Measurements from ENCODE around the gene PYGM.

PYGM gene

GRCh38 chr11:64753380-64754123 lies 6.2 kb downstream of the PYGM start:
- DNase-seq (ENCODE audit: low read depth, low spot score): no peak

DNA sequence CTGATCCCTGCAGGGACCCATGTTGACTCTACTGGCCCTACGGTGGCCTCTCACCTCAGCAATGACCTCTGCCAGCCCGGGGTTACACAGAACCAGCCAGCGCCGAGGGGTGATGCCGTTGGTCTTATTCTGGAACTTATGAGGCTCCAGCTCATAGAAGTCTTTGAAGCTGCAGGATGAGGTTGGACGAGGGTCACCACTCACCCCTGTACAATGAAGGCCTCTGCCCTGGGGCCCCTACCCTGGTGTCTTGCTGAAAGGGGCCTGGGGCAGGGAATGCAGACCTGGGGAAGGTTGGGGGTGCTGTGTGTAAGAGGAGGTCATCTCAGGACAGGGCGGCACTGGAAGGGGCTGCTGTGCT lies 6.8 kb downstream of the PYGM start:
- no peak for DNase-seq (ENCODE audit: low read depth, low spot score)

GRCh38 chr11:64752175-64752970 lies 7.4 kb downstream of the PYGM start:
- DNase-seq (ENCODE audit: low read depth, low spot score): no peak

- DNase-seq (ENCODE audit: low read depth, low spot score): no peak
These were observed 8.2 kb downstream of the PYGM start for GRCh38 chr11:64751580-64751979.

GRCh38 chr11:64751136-64751535 lies 8.6 kb downstream of the PYGM start:
- DNase-seq (ENCODE audit: low read depth, low spot score): no peak

DNA sequence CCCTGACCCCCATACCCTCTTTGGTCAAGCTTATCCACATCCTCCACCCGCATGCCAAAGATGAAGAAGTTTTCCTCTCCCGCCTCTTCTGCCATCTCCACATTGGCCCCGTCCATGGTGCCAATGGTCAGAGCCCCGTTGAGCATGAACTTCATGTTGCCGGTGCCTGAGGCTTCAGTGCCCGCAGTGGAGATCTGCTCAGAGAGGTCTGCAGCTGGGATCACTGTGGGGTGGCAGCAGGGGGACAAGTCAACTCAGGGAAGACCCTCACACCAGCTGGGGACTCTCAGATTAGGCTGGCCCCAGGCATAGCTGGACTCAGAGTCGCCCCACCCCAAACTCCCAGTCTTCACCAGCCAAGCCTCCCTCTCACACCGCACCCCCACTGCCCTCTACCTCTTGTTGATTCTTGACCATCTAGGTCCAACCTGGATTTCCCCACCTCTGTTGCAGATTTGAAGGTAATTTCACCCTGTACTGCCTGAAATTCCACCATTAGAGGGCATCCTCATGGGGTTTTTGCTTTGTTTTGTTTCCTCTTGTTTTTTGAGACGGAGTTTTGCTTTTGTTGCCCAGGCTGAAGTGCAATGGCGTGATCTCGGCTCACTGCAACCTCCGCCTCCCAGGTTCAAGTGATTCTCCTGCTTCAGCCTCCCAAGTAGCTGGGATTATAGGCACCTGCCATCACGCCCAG lies 9.3 kb downstream of the PYGM start:
- no peak for DNase-seq (ENCODE audit: low read depth, low spot score)

DNA sequence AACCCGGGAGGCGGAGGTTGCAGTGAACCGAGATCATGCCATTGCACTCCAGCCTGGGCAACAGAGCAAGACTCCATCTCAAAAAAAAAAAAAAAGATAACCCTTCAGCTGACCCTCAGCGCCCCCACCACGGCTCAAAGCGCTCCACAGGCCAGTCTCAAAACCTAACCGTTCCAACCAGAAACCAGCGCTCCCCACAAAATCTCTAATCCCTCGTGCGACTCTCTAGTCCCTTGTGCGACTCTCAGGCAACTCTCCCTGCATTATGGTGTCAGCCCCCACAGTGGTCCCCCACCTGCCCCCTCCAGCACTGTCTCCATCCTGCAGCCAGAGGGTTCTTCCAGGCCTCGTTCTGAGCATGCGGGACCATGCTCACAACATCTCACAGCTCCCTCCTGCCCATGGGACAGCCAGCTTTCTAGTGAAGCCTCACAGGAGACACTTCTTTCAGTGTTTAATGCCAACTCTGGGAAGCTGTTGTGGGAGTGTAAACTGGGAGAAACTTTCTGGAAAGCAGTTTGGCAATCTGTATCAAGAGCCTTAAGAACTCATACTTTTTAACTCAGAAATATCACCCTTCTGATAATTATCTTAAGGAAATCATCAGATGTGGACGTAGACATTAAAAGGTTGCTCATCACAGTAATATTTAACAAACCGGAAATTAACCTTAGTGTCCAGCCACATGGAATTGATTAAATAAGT lies 11.7 kb downstream of the PYGM start:
- no peak for DNase-seq (ENCODE audit: low read depth, low spot score)

DNA sequence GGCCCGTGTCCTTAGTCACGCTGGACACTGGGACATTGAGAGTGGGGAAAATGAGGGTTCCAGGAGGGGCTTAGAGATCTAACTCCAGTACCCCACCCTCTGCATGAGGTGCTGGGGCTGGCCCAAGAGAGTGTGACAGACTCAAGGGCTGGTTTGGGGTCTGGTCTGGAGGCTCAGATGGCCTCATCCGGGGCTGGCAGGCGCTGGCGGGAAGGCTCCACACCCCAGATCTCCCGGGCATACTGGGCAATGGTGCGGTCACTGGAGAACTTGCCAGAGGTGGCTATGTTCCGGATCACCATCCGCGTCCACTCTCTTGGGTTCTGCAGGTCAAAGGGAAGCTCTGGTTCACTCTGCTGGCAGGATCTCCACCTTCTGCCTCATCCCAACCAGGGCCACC lies 13.3 kb downstream of the PYGM start:
- DNase-seq (ENCODE audit: low read depth, low spot score): no peak

DNA sequence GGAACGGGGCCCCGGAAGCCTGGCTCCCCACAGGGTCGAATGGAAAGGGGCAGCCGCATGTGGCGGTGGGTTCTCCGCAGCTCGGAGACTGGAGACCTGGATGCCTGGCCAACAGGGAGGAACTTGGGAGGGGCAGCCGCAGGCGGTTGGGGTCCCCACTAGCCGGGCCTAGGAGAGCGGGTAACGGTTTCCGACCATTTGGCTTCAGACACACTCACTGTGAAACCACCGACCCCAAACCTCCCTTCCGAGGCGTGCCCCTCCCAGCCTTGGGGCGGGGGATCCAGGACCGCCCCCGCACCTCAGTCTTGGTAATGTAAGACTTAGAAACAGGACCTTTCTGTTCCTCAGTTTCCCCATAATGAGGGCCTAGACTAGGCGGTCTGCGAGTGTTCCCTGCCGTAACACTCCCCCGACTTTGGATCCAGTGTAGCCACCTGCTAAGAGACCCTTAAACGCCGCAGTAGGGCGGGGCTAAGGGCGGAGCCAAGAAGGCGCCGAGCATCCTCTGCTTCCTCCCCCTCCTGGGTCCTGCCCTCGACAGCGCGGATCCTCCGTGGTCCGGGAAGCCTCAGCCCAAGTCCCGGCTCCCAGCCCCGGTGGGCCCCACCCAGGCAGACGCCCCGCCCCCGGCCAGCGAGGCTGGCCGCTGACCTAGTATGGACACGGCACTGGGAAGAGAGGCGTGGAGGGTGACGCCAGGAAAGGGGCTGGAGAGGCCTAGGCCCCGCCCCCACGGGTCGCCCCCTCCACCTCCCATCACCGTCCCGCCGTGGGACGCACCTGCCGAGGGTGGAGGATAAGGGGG lies 14.0 kb downstream of the PYGM start:
- no peak for DNase-seq (ENCODE audit: low read depth, low spot score)

DNA sequence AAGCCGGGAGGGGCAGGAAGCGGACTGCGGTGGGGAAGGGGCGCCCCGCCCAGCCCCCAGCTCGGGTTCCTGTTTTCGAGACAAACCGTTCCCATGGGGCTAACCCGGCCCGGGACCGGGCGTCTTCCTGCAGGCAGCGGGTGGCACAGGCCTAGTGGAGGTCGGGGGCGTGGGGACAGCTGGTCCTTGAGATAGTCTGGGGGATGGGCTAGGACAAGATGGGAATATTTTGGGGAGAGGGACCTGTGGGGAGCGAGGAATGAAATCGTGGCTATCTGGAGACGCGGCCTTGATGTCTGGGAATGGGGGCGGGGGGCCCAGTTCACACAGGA lies 14.6 kb downstream of the PYGM start:
- DNase-seq (ENCODE audit: low read depth, low spot score): no peak

DNA sequence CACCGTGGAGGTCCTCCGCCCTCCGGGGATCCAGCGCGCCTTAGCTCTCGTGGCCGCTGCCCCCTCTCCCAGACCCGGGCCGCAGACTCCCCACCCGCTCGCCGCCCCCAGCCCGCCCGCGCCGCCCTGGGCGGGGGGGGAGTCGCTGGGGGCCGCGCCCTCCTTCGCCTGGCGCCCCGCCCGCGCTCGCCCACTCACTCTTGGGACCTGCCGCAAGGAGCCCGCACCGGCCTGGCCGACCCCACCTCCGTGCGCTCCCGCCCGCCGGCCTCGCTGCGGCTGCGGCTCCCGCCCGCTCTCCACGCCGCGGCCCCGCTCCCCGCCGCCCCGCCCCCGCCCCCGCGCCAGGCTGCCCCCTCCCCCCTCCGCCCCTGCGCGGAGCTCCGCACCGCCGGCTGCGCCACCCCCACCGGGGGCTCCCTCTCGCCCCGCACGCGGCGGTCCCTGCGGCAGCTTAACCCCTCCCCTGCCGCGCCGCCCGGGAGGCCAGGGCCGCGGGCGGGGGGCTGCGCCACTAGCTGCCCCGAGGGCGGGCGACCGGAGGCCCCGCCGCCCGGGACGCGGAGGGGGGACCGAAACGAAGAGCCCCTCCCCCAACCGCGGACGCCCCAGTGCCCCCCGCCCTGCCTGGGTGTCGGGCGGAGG lies 15.1 kb downstream of the PYGM start:
- no peak for DNase-seq (ENCODE audit: low read depth, low spot score)

DNA sequence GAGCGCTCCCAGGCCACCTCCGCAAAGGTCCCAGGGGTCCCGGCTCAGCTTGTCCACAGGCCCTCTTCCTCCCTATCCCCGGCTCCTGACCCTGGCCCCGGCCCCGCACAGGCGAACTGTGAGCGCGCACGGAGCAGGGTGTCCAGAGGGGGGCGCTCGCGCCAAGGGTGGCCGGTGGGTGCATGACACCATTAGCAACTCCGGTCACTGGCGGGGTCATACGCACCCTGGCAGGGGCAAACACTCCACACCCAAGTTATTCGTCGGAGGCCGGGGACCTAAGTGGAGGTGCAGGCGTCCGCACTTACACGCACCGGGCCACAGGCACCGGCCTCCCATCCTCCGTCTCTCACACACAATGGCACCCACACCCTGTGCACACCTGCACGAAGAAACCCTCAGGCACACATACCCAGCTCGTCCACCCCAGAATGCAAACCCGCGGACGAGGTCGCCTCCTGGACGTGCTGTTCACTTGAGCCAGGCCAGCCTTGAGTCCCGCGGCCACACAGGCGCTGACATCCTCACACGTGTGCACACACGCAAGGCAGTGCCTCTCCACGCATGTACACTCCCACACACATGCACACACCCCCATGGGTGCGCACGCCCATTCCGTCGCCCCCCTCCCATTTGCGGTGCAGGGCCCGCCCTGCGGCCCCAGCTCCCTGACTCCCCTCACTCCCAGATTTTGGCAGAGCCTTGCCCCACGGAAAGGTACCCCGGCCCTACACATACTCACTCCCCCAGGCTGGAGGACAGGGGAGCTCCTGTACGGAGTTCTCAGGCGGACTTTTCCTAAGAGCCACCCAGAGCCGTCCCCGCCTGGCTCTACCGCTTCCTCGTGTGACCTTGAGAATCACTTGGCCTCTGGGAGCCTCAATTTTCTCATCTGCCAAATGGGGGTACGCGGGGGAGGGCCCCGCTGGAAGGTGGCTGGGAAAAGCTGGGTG lies 15.9 kb downstream of the PYGM start, which contains the start of gene RASGRP2:
Gene RASGRP2 (minus strand): TSS at position 552 of the 953 bp plus-strand sequence. CDS start 1,276 bp downstream, outside the sequence.
- no peak for DNase-seq (ENCODE audit: low read depth, low spot score)

DNA sequence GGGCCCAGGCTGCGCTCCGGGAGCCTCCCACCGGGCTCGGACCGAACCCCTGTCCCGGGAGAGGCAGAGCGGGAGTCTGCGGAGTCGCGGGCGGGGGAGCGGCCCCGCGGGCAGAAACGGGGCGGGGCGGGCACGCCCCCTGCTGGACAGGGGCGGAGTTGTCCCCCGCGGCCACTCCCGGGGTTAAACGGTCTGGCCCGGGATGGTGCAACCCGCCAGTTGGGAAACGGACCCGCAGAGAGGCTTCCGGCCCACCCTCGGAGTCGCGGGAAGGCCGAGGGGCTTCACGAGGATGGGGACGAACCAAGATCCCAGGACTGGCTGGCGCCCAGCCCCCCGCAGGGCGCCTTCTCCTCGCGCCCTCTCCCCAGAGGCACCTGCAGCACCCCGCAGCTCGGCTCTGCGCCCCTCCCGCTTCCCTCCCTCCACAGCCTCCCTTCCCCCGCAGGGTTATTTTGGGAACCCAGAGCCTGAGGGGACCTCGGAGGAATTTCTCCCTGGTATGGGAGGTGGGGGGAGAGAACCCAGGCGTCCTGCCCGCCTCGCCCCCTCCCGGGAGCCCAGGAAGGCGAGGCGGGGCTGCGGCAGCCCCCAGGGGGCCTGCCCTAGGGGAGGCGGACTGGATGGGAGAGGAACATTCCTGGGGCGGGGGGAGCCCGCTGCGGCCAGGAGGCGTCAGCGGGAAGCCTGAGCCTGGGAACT lies 16.7 kb downstream of the PYGM start:
- DNase-seq (ENCODE audit: low read depth, low spot score): no peak

DNA sequence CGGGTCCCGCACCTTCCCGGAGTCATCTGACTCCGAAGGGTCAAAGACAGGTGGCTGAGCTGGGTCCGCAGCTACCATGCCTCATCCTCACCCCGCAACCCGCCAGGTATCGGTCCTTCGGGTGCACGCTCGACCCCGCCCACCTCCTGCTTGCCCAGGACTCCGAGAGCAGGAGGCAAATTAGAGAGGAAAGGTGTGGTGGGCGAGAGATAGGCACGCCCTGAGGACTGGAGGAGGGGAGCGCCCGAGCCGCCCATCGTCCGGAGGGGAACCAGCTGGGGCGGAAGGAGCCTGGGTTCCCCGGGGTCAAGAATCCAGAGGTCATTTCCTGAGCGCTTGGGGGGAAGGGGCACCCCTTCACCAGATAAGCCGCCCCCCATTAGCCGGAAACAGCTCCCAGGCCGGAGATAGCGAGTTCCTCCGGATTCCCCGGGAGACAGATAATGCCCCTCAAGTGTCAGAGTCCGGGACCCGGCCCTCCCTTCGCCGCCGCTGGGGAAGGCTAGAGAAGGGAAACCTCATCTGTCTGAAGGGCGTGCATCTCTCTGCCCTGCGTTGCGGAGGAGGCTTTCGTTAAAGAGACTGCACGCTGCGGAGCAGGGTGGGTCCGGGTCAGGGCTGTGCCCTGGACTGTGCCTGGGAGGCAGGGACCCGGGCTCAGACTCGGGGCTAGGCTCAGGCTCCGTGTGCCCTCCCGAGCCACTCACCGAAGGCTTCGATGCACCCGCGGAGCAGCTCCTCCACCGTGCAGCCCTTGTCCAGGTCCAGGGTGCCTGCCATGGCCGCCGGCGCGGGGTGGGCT lies 17.5 kb downstream of the PYGM start:
- no peak for DNase-seq (ENCODE audit: low read depth, low spot score)

DNA sequence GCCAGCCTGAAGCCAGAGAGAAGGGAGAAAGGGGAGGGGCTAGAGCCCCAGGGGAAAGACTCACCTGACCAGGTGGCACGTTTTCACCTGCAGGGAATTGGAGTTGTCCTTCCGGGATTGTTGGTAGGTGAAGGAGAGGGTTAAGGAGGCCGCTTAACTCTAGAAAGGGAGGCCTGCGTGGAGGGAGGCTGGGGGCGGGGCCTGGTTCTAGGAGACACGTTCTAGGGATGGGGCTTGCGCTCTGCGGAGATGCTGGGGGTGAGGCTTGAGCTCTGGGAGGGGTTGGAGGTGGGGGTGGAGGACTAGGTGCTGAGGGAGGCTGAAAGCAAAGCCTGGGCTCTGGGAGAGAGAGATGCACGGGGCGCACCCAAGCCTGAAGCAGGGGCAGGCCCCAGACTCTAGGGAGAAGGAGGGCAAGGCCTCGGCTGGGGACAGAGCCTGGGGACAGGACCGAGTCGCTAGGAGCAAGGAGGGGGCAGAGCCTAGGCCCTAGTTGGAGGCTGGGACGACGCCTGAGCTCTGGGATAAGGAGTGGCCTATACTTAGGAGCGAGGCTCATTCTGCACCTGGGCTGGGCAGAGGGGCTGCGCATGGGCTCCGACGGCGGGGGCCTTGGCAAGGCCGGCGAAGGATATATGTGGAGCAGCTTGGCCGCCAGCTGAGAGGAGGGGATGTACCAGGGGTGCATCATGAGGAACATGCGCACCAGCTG lies 18.2 kb downstream of the PYGM start:
- no peak for DNase-seq (ENCODE audit: low read depth, low spot score)

DNA sequence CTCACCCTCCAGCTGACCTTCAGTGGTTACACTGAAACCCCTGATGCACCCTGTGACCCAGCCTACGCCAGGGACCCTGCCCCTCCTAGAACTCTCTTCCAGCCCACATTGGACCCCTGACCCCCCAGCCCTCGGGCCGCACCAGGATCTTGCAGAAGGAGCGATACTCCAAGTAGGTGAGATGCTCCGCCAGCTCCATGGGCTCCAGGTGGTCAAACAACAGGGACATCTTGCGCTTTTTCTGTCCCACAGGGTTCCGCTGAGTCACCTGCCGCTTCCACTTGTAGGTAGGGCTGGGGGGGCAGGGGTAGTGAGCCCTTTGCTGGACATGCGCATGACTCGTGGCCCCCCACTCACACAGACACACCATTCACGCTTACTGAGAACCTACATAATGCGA lies 19.9 kb downstream of the PYGM start:
- DNase-seq (ENCODE audit: low read depth, low spot score): no peak

- DNase-seq (ENCODE audit: low read depth, low spot score): no peak
These were observed 23.1 kb downstream of the PYGM start for GRCh38 chr11:64736654-64737053.

Measured in smooth muscle cell of the brain vasculature (primary cell).